Fibroblast of lung (primary cell): Measurements from ENCODE around the gene NTS. TPM values are rescaled to one million over a fixed set of nuclear protein-coding genes. Genes with fewer than 3 reads are reported as not detected.

Experiments used
- DNase-seq, 2 donors: peaks; one replicate each; pipeline versions ENCODE4 v3.0.0 to v3.0.0-alpha.2; 2010; ENCODE audit warnings: low read depth in 2 of 2
- H2AFZ ChIP-seq: 2 replicates; pipeline ENCODE4 v1.5.1; 2012; ENCODE audit warnings: low read length, control low read depth, inconsistent platforms
- H3K27ac ChIP-seq: 2 replicates; pipeline ENCODE4 v1.5.1; 2011; ENCODE audit warnings: low read length, control low read depth; ENCODE audit not compliant: insufficient read depth
- H3K27me3 ChIP-seq: 2 replicates; pipeline ENCODE4 v1.5.1; 2011; ENCODE audit warnings: mild to moderate bottlenecking, low read length; ENCODE audit not compliant: control insufficient read depth, insufficient read depth
- H3K36me3 ChIP-seq: 2 replicates; pipeline ENCODE4 v1.5.1; 2011; ENCODE audit warnings: low read length; ENCODE audit not compliant: control insufficient read depth, insufficient read depth
- H3K4me1 ChIP-seq: 2 replicates; pipeline ENCODE4 v1.5.1; 2011; ENCODE audit warnings: low read length; ENCODE audit not compliant: control insufficient read depth, insufficient read depth; ENCODE audit errors: extremely low read depth
- H3K4me2 ChIP-seq: 2 replicates; pipeline ENCODE4 v1.5.1; 2011; ENCODE audit warnings: low read length, control low read depth; ENCODE audit not compliant: insufficient read depth; ENCODE audit errors: extremely low read depth
- H3K4me3 ChIP-seq, 4 experiments: fragments of 200-600 bp in 1 of 4; sonication (generic) in 1 of 4; replicated peaks in 1 of 4; 2 replicates each; pipeline ENCODE4 v1.5.1; 2011 to 2016; ENCODE audit warnings: low read length in 4 of 4, low read depth in 3 of 4, mild to moderate bottlenecking in 3 of 4, control low read depth in 2 of 4, inconsistent platforms in 1 of 4, mixed read lengths in 1 of 4; ENCODE audit not compliant: insufficient read depth in 1 of 4; ENCODE audit errors: control extremely low read depth in 1 of 4
- H3K79me2 ChIP-seq: 2 replicates; pipeline ENCODE4 v1.5.1; 2012; ENCODE audit warnings: mild to moderate bottlenecking, low read length, inconsistent platforms; ENCODE audit not compliant: control insufficient read depth, insufficient read depth
- H3K9ac ChIP-seq: 2 replicates; pipeline ENCODE4 v1.5.1; 2011; ENCODE audit warnings: mild to moderate bottlenecking, low read length, control low read depth; ENCODE audit not compliant: insufficient read depth
- H3K9me3 ChIP-seq: 2 replicates; pipeline ENCODE4 v1.5.1; 2012; ENCODE audit warnings: low read depth, low read length; ENCODE audit not compliant: control insufficient read depth, insufficient read depth
- H4K20me1 ChIP-seq: 2 replicates; pipeline ENCODE4 v1.5.1; 2011; ENCODE audit warnings: low read length; ENCODE audit not compliant: control insufficient read depth, insufficient read depth; ENCODE audit errors: extremely low read depth
- CTCF ChIP-seq, 2 donors: IDR thresholded peaks in 1 of 2; conservative IDR thresholded peaks in 1 of 2; 1 replicate in 1 of 2; 2 replicates in 1 of 2; pipeline ENCODE4 v1.5.1; 2011 to 2012; ENCODE audit warnings: low read length in 2 of 2, control low read depth in 1 of 2, inconsistent platforms in 1 of 2, low read depth in 1 of 2, mild to moderate bottlenecking in 1 of 2
- EZH2 ChIP-seq: IDR thresholded peaks from 2 replicates; pipeline ENCODE4 v1.5.1; 2012; ENCODE audit warnings: low read length, control low read depth, mild to moderate bottlenecking; ENCODE audit errors: missing control alignments
- polyA minus RNA-seq: library from RNA; depleted of rRNA, polyadenylated mRNA; stranded (reverse); fragments of >200 nt; gene quantifications from 2 replicates; pipeline ENCODE4 v1.2.3, GENCODE V29; 2011; ENCODE audit warnings: low replicate concordance
- polyA plus RNA-seq, 2 donors: library from polyadenylated mRNA; depleted of rRNA in 1 of 2; stranded (reverse) in 1 of 2; unstranded in 1 of 2; fragments of >200 nt; gene quantifications; 2 replicates each; pipeline ENCODE4 v1.2.1, GENCODE V29; 2011 to 2012; ENCODE audit warnings: missing spikeins in 1 of 2
- total RNA-seq: library from RNA; depleted of rRNA; stranded (reverse); fragments of >200 nt; gene quantifications from 2 replicates; pipeline ENCODE4 v1.2.1, GENCODE V29; 2014

Gene NTS
- total RNA-seq = not detected in 2 replicates
- 0.28 TPM in 1 of 2 replicates, not detected in the other for polyA plus RNA-seq
- polyA plus RNA-seq (2012) = 0.21 TPM in 1 of 2 replicates, not detected in the other
- polyA minus RNA-seq = not detected in 2 replicates

DNA sequence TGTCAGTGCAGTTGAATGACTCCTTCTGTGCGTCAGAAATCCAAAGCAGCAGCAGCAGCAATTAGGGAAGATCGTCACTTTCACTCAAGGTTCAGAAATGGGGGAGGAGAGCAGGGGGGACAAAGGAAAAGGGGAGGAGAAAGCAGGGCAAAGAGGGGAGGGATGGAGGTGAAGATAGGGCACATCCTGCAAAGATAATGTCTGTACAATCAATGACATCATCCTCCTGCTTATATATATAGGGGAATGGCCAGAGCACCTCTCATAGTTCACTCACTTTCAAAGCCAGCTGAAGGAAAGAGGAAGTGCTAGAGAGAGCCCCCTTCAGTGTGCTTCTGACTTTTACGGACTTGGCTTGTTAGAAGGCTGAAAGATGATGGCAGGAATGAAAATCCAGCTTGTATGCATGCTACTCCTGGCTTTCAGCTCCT lies at the start of gene NTS:
Gene NTS (plus strand): TSS at position 265 of the 431 bp plus-strand sequence. CDS start 109 bp downstream, at position 374.
- Histone ChIP-seq H4K20me1 (no peaks in the 10 kb centered on the region), H3K4me3 (no peak within 1 kb of the TSS), H3K36me3 (no peaks in the 10 kb centered on the region), H3K9ac (no peak within 1 kb of the TSS), H3K79me2 (no peaks in the 10 kb centered on the region), H3K4me2 (no peak within 1 kb of the TSS), H3K4me1 (no peaks in the 10 kb centered on the region), H3K9me3 (no peaks in the 10 kb centered on the region), H2AFZ (peak within 1 kb of the TSS; percentile 11), H3K27me3 (no peaks in the 10 kb centered on the region), H3K27ac (no peak within 1 kb of the TSS)
- TF ChIP-seq CTCF (conservative IDR thresholded peaks at IDR 0.05 in 1 of 2, IDR thresholded peaks at IDR 0.05 in 1 of 2; ENCODE audit: low read depth in 1 of 2, low read length in 2 of 2) = no peak
- no peak for DNase-seq

DNA sequence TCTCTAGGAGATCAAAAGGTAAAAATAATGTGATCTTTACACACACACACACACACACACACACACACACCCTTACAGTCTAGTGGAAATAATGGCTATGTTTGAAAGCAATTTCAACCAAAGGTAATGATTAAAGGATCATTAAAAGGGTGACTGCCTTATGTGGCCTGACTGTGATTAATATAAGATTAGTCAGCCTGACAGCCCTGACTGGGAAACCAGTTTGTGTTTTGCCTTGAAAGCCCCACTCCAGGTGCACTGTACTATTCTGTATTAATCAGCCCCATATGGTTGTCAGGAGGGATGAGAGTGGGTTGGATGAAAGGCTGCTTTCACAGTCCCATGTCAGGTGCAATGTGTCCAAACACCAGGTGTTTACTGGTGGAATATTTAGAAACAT lies 48.3 kb upstream of the NTS start:
- Histone ChIP-seq H3K36me3 (no peaks in the 10 kb centered on the region), H4K20me1 (no peaks in the 10 kb centered on the region), H3K79me2 (no peaks in the 10 kb centered on the region), H3K4me3 (no peak overlapping the region), H3K4me2 (no peak overlapping the region), H3K27ac (no peak overlapping the region), H3K9ac (no peak overlapping the region), H3K4me1 (no peaks in the 10 kb centered on the region), H3K9me3 (no peaks in the 10 kb centered on the region), H3K27me3 (no peaks in the 10 kb centered on the region), H2AFZ (no peak overlapping the region)
- peak in 1 of 2 donors; percentile 72 for DNase-seq
- TF ChIP-seq CTCF (conservative IDR thresholded peaks at IDR 0.05 in 1 of 2, IDR thresholded peaks at IDR 0.05 in 1 of 2; ENCODE audit: low read depth in 1 of 2, low read length in 2 of 2) (no peak), EZH2 (no peak)

GRCh38 chr12:85828576-85828975 lies 45.5 kb upstream of the NTS start:
- Histone ChIP-seq H3K79me2 (no peaks in the 10 kb centered on the region), H3K9me3 (no peaks in the 10 kb centered on the region), H3K4me3 (no peak overlapping the region), H3K36me3 (no peaks in the 10 kb centered on the region), H3K9ac (no peak overlapping the region), H4K20me1 (no peaks in the 10 kb centered on the region), H3K4me1 (no peaks in the 10 kb centered on the region), H3K4me2 (no peak overlapping the region), H3K27ac (no peak overlapping the region), H2AFZ (no peak overlapping the region), H3K27me3 (no peaks in the 10 kb centered on the region)
- peak in 1 of 2 donors; percentile 78 for DNase-seq
- TF ChIP-seq EZH2 (no peak), CTCF (conservative IDR thresholded peaks at IDR 0.05 in 1 of 2, IDR thresholded peaks at IDR 0.05 in 1 of 2; ENCODE audit: low read depth in 1 of 2, low read length in 2 of 2) (no peak)
